ENCODE data around the gene FAM177B. TPM values are rescaled to one million over a fixed set of nuclear protein-coding genes. Genes with fewer than 3 reads are reported as not detected.

FAM177B gene
- total RNA-seq, 3 donors from 2014 or later (not counting 1 experiment from before 2014, with no cell fraction given) = not detected

GRCh38 chr1:222767152-222767571 is 30.2 kb downstream of the FAM177B start:
- Histone ChIP-seq H3K9me3 (ENCODE audit: control insufficient read depth, insufficient read depth, low read length) (peaks cover 7% of the 10 kb centered on the region), H3K36me3 (ENCODE audit: control insufficient read depth, insufficient read depth, low read length) (no peaks in the 10 kb centered on the region), H3K27me3 (ENCODE audit: control insufficient read depth, insufficient read depth, low read length) (no peaks in the 10 kb centered on the region), H3K27ac (ENCODE audit: low read length) (no peak overlapping the region), H3K4me1 (ENCODE audit: control insufficient read depth, insufficient read depth, low read length) (peaks cover 14% of the 10 kb centered on the region), H3K4me3 (ENCODE audit: low read length) (no peak overlapping the region)
- Mint-ChIP-seq H3K4me3 (no peak overlapping the region), H3K36me3 (peaks cover 12% of the 10 kb centered on the region), H3K27ac (peak overlapping the region in 1 of 2 donors; percentile 1), H3K9me3 (peaks cover 2 to 3% of the 10 kb centered on the region in 2 donors), H3K4me1 (peaks cover 14 to 15% of the 10 kb centered on the region in 2 donors), H3K27me3 (ENCODE audit: low read depth in 2 of 2) (peaks cover 7 to 17% of the 10 kb centered on the region in 2 donors)
- WGBS (ENCODE audit: insufficient coverage) = 22% methylated on average over 5 of the region's 5 CpGs
- DNase-seq (no peak), ATAC-seq (peak in 1 of 3 donors; percentile 60)
- intact Hi-C loops (cut with micrococcal nuclease) = no loop called here
- TF ChIP-seq CTCF (IDR thresholded peaks at IDR 0.05) = no peak

DNA sequence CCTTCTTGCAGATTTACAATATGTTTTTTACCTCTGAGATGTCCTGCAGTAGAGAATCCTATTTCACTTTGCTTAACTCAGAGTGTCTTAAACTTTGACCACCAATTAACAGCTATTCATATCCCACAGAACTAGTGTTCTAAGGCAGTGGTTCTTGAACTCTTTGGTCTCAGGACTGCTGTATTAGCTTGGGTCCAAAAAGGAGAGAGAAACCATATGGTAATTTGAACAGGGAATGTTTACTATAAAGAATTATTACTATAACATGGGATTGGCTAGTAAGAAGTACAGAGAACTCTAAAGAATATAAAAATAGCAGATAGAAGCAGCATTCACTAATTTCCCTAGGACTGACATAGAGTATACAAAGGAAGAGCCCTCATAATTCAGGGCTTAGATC is 31.6 kb downstream of the FAM177B start:
- Histone ChIP-seq H3K27me3 (ENCODE audit: control insufficient read depth, insufficient read depth, low read length) (no peaks in the 10 kb centered on the region), H3K27ac (ENCODE audit: low read length) (no peak overlapping the region), H3K4me1 (ENCODE audit: control insufficient read depth, insufficient read depth, low read length) (peaks cover 27% of the 10 kb centered on the region), H3K9me3 (ENCODE audit: control insufficient read depth, insufficient read depth, low read length) (peaks cover 7% of the 10 kb centered on the region), H3K4me3 (ENCODE audit: low read length) (no peak overlapping the region), H3K36me3 (ENCODE audit: control insufficient read depth, insufficient read depth, low read length) (no peaks in the 10 kb centered on the region)
- ATAC-seq (no peak), DNase-seq (no peak)
- H3K4me1 Mint-ChIP-seq = peaks cover 29% of the 10 kb centered on the region in 2 donors
- H3K27me3 Mint-ChIP-seq (ENCODE audit: low read depth in 2 of 2) = peaks cover 5 to 10% of the 10 kb centered on the region in 2 donors
- peaks cover 12% of the 10 kb centered on the region for H3K36me3 Mint-ChIP-seq
- intact Hi-C loops (cut with micrococcal nuclease) = no loop called here
- no peak overlapping the region for H3K4me3 Mint-ChIP-seq
- TF ChIP-seq CTCF (IDR thresholded peaks at IDR 0.05) = no peak
- peaks cover 2 to 3% of the 10 kb centered on the region in 2 donors for H3K9me3 Mint-ChIP-seq
- no peak overlapping the region for H3K27ac Mint-ChIP-seq

DNA sequence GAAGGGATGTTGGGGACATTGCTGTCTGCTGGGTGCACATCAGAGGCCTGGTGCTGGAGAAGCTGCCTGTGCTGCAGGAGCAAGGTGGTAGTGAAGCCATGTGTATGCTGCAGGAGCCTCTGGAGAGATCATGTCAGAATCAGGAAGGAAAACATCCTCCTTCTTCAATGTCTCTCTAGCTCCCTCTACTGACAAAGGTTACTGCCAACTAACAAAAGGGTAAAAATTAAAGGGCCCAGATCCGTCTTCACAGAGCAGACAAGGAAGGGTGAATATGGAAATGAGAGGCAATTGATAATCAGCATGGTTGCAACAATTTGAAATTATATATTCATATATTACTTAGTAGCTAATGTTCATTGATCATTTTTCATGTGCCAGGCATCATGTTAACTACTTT is 32.2 kb downstream of the FAM177B start:
- H3K27me3 Mint-ChIP-seq (ENCODE audit: low read depth in 2 of 2) = peaks cover 0 to 4% of the 10 kb centered on the region in 2 donors
- no peaks in the 10 kb centered on the region for H3K27me3 ChIP-seq (ENCODE audit: control insufficient read depth, insufficient read depth, low read length)
- TF ChIP-seq CTCF (IDR thresholded peaks at IDR 0.05) = no peak
- peaks cover 29% of the 10 kb centered on the region in 2 donors for H3K4me1 Mint-ChIP-seq
- peaks cover 27% of the 10 kb centered on the region for H3K4me1 ChIP-seq (ENCODE audit: control insufficient read depth, insufficient read depth, low read length)
- intact Hi-C loops (cut with micrococcal nuclease) = no loop called here
- H3K36me3 ChIP-seq (ENCODE audit: control insufficient read depth, insufficient read depth, low read length) = no peaks in the 10 kb centered on the region
- no peak overlapping the region for H3K27ac Mint-ChIP-seq
- peaks cover 12% of the 10 kb centered on the region for H3K36me3 Mint-ChIP-seq
- H3K4me3 Mint-ChIP-seq = no peak overlapping the region
- peaks cover 2 to 3% of the 10 kb centered on the region in 2 donors for H3K9me3 Mint-ChIP-seq
- H3K4me3 ChIP-seq (ENCODE audit: low read length) = no peak overlapping the region
- peaks cover 7% of the 10 kb centered on the region for H3K9me3 ChIP-seq (ENCODE audit: control insufficient read depth, insufficient read depth, low read length)
- whole genome bisulfite sequencing (ENCODE audit: insufficient coverage) = no CpG with 5 or more reads among the region's 1 CpG
- no peak overlapping the region for H3K27ac ChIP-seq (ENCODE audit: low read length)
- DNase-seq (no peak), ATAC-seq (no peak)

DNA sequence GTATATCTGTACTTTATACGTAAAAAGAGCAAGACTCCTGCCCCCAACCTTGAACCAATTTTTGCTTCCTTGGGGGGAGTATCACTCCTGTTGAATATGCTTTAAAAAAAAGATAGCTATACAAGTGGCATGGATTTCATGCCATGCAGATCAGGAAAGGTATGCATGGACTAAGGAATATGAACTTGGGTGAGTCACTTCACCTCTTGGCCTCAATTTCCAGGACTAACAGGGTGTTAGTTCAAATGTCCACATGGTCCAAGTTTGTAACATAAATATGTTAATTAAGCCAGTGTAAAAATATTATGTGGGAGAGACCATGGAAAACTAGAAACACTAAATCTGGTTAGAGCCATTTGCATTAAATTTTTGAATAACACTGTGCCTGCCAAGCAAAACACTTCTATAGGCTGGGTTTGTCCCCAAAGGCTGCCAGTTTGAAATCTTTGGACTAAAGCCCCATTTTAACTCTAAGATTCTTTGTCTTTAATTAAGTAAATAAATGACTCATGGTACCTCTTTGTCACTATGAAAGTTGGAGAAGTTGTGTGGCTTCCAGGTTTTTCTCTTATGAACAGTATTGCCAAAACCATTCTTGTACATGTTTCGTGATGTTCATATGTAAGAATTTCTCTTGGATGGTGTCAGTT is 33.1 kb downstream of the FAM177B start:
- Mint-ChIP-seq H3K27ac (no peak overlapping the region), H3K36me3 (peaks cover 12% of the 10 kb centered on the region), H3K4me3 (no peak overlapping the region), H3K4me1 (peaks cover 29% of the 10 kb centered on the region in 2 donors), H3K9me3 (peaks cover 2 to 3% of the 10 kb centered on the region in 2 donors), H3K27me3 (ENCODE audit: low read depth in 2 of 2) (peaks cover 0 to 6% of the 10 kb centered on the region in 2 donors)
- TF ChIP-seq CTCF (IDR thresholded peaks at IDR 0.05) = no peak
- no peak for DNase-seq
- no peak overlapping the region for H3K4me3 ChIP-seq (ENCODE audit: low read length)
- ATAC-seq = no peak
- H3K27ac ChIP-seq (ENCODE audit: low read length) = no peak overlapping the region
- peaks cover 27% of the 10 kb centered on the region for H3K4me1 ChIP-seq (ENCODE audit: control insufficient read depth, insufficient read depth, low read length)
- no peaks in the 10 kb centered on the region for H3K27me3 ChIP-seq (ENCODE audit: control insufficient read depth, insufficient read depth, low read length)
- WGBS (ENCODE audit: insufficient coverage) = 100% methylated on average over 1 of the region's 2 CpGs
- H3K9me3 ChIP-seq (ENCODE audit: control insufficient read depth, insufficient read depth, low read length) = peaks cover 7% of the 10 kb centered on the region
- intact Hi-C loops (cut with micrococcal nuclease) = no loop called here
- no peaks in the 10 kb centered on the region for H3K36me3 ChIP-seq (ENCODE audit: control insufficient read depth, insufficient read depth, low read length)

Data from natural killer cell (primary cell).